HCT116 (cell line): ENCODE data around the gene NPHS1. TPM values are rescaled to one million over a fixed set of nuclear protein-coding genes. Genes with fewer than 3 reads are reported as not detected.

Experiments
- ATAC-seq: fragments of 200-7000 bp; cut with Tn5 transposase; 2 replicates; pipeline ENCODE4 v1.9.1; 2020; ENCODE audit warnings: mild to moderate bottlenecking, moderate library complexity
- BruUV-seq: library from RNA; stranded (reverse); fragments of 400-500 nt; replicated peaks from 2 replicates; lab custom pipeline; 2021; lab: Mats Ljungman, UMichigan
- CTCF ChIA-PET: fragments of 300-600 bp; sonication (Branson Sonifier 250); formaldehyde crosslinking; loops from one replicate; lab custom pipeline; 2021; ENCODE audit warnings: antibody characterized with exemption; lab: Charles Lee
- POLR2A ChIA-PET: fragments of 300-600, 350-600 bp; sonication (Branson Sonifier 250); formaldehyde crosslinking; loops from one replicate; lab custom pipeline; 2021; ENCODE audit warnings: antibody characterized with exemption; lab: Charles Lee
- RAD21 ChIA-PET, 2 experiments: fragments of 300-600 bp; sonication (Branson Sonifier 250); formaldehyde crosslinking; loops; one replicate each; lab custom pipeline; 2023; ENCODE audit warnings: low total read pairs in 2 of 2; ENCODE audit not compliant: uncharacterized antibody in 2 of 2, unreplicated experiment in 2 of 2, low non-redundant PET in 1 of 2; lab: Charles Lee
- DNase-seq: peaks from one replicate; pipeline ENCODE4 v3.0.0-alpha.2; 2010; ENCODE audit warnings: low read depth, low spot score
- H2AFZ ChIP-seq: fragments of 200-600 bp; shearing (Covaris generic), sonication (generic); 2 replicates; pipeline ENCODE4 v1.6.1; 2017; ENCODE audit warnings: low read depth, mixed run types, mixed read lengths, antibody characterized with exemption, low read length; ENCODE audit not compliant: poor library complexity, severe bottlenecking
- H3K27ac ChIP-seq: 2 replicates; pipeline ENCODE4 v1.5.1; 2012; ENCODE audit warnings: low read depth, low read length
- H3K27me3 ChIP-seq: fragments of 200-600 bp; sonication (generic); 2 replicates; pipeline ENCODE4 v1.6.1; 2016; ENCODE audit warnings: mixed run types, low read length, mixed read lengths; ENCODE audit not compliant: insufficient read depth
- H3K36me3 ChIP-seq, 2 experiments: fragments of 200-500 bp in 1 of 2; fragments of 200-600 bp in 1 of 2; sonication (Bioruptor generic) in 1 of 2; sonication (generic) in 1 of 2; 2 replicates each; pipeline versions ENCODE4 v1.5.1 to v1.6.1; 2014 to 2016; ENCODE audit warnings: low read length in 2 of 2, inconsistent platforms in 1 of 2, mixed read lengths in 1 of 2, mixed run types in 1 of 2; ENCODE audit not compliant: insufficient read depth in 2 of 2, control insufficient read depth in 1 of 2
- H3K4me1 ChIP-seq, 2 experiments: fragments of 200-600 bp in 1 of 2; sonication (generic) in 1 of 2; 2 replicates each; pipeline versions ENCODE4 v1.5.1 to v1.6.1; 2012 to 2017; ENCODE audit warnings: low read length in 2 of 2, inconsistent platforms in 1 of 2, mild to moderate bottlenecking in 1 of 2, mixed read lengths in 1 of 2, mixed run types in 1 of 2, moderate library complexity in 1 of 2; ENCODE audit not compliant: insufficient read depth in 2 of 2, control insufficient read depth in 1 of 2
- H3K4me2 ChIP-seq: fragments of 200-600 bp; sonication (generic); 2 replicates; pipeline ENCODE4 v1.6.1; 2017; ENCODE audit warnings: mixed run types, low read length, mixed read lengths
- H3K4me3 ChIP-seq, 2 experiments: fragments of 200-600 bp in 1 of 2; sonication (generic) in 1 of 2; replicated peaks in 1 of 2; 2 replicates each; pipeline ENCODE4 v1.5.1; 2011 to 2016; ENCODE audit warnings: low read length in 2 of 2, control low read depth in 1 of 2, low read depth in 1 of 2, mild to moderate bottlenecking in 1 of 2, mixed read lengths in 1 of 2, mixed run types in 1 of 2
- H3K79me2 ChIP-seq: fragments of 200-600 bp; sonication (generic); 2 replicates; pipeline ENCODE4 v1.6.1; 2017; ENCODE audit warnings: mild to moderate bottlenecking, mixed run types, low read length, moderate library complexity, mixed read lengths; ENCODE audit not compliant: insufficient read depth
- H3K9ac ChIP-seq: fragments of 200-600 bp; sonication (generic); 2 replicates; pipeline ENCODE4 v1.6.1; 2016; ENCODE audit warnings: low read length, mixed read lengths
- H3K9me2 ChIP-seq: fragments of 200-600 bp; sonication (generic), shearing (Covaris generic); 2 replicates; pipeline ENCODE4 v1.6.1; 2017; ENCODE audit warnings: mixed run types, mild to moderate bottlenecking, moderate library complexity; ENCODE audit not compliant: insufficient read depth
- H3K9me3 ChIP-seq, 2 experiments: fragments of 200-500 bp in 1 of 2; fragments of 200-600 bp in 1 of 2; sonication (Bioruptor generic) in 1 of 2; sonication (generic) in 1 of 2; 2 replicates each; pipeline ENCODE4 v1.6.1; 2014 to 2017; ENCODE audit warnings: low read length in 2 of 2, mixed read lengths in 2 of 2, inconsistent platforms in 1 of 2, low read depth in 1 of 2, mild to moderate bottlenecking in 1 of 2, mixed run types in 1 of 2, moderate library complexity in 1 of 2; ENCODE audit not compliant: control insufficient read depth in 1 of 2, insufficient read depth in 1 of 2
- H4K20me1 ChIP-seq: fragments of 200-600 bp; sonication (generic), shearing (Covaris generic); 2 replicates; pipeline ENCODE4 v1.6.1; 2017; ENCODE audit warnings: mixed run types, mild to moderate bottlenecking, moderate library complexity; ENCODE audit not compliant: insufficient read depth
- CBX3 ChIP-seq: IDR thresholded peaks from 2 replicates; pipeline ENCODE4 v1.6.1; 2012; ENCODE audit warnings: low read depth
- CEBPB ChIP-seq: IDR thresholded peaks from 2 replicates; pipeline ENCODE4 v1.6.1; 2012; ENCODE audit warnings: low read depth
- CTCF ChIP-seq, 3 experiments: fragments of 200-600 bp in 1 of 3; sonication (generic) in 1 of 3; IDR thresholded peaks in 2 of 3; conservative IDR thresholded peaks in 1 of 3; 2 replicates each; pipeline ENCODE4 v1.5.1; 2012 to 2017; ENCODE audit warnings: low read depth in 2 of 3, low read length in 2 of 3, antibody characterized with exemption in 1 of 3, borderline replicate concordance in 1 of 3, control low read depth in 1 of 3, mild to moderate bottlenecking in 1 of 3, mixed read lengths in 1 of 3, mixed run types in 1 of 3, moderate library complexity in 1 of 3; ENCODE audit not compliant: insufficient read depth in 1 of 3
- EGR1 ChIP-seq: IDR thresholded peaks from 2 replicates; pipeline ENCODE4 v1.6.1; 2012; ENCODE audit warnings: low read depth
- ELF1 ChIP-seq: IDR thresholded peaks from 2 replicates; pipeline ENCODE4 v1.6.1; 2012; ENCODE audit warnings: low read depth, borderline replicate concordance
- EZH2 ChIP-seq: fragments of 200-600 bp; sonication (generic); IDR thresholded peaks from 2 replicates; pipeline ENCODE4 v1.6.1; 2017; ENCODE audit warnings: antibody characterized with exemption, mixed run types
- FOSL1 ChIP-seq: IDR thresholded peaks from 2 replicates; pipeline ENCODE4 v1.6.1; 2012; ENCODE audit warnings: low read depth
- POLR2A ChIP-seq: IDR thresholded peaks from 2 replicates; pipeline ENCODE4 v1.7.0; 2011; ENCODE audit warnings: borderline replicate concordance; ENCODE audit not compliant: insufficient read depth, insufficient read length; ENCODE audit errors: extremely low read depth
- POLR2AphosphoS5 ChIP-seq: IDR thresholded peaks from 2 replicates; pipeline ENCODE4 v1.6.1; 2011; ENCODE audit warnings: mild to moderate bottlenecking, low read depth, low read length, moderate library complexity
- SIN3A ChIP-seq: IDR thresholded peaks from 2 replicates; pipeline ENCODE4 v1.6.1; 2012; ENCODE audit warnings: low read depth
- SRF ChIP-seq: IDR thresholded peaks from 2 replicates; pipeline ENCODE4 v1.6.1; 2012; ENCODE audit warnings: low read depth
- intact Hi-C: fragments of 100-400 bp; cut with micrococcal nuclease; formaldehyde crosslinking; loops from 2 replicates; pipeline ENCODE4 v1.10.0; 2022
- total RNA-seq: library from RNA; stranded (reverse); gene quantifications from one replicate; pipeline ENCODE4 v1.2.1, GENCODE V29; 2021; ENCODE audit not compliant: unreplicated experiment

The NPHS1 gene
- total RNA-seq, 1 experiment from 2014 or later = 0.57 TPM

- no peak overlapping the region for H3K4me2 ChIP-seq
Observed at GRCh38 chr19:35862528-35862927, 10.2 kb upstream of the NPHS1 start.

More at GRCh38 chr19:35862528-35862927, 10.2 kb upstream of the NPHS1 start:
- intact Hi-C loops = no loop called here
- no TSS peak for BruUV-seq
- no peaks in the 10 kb centered on the region for H3K9me3 ChIP-seq
- H4K20me1 ChIP-seq = no peaks in the 10 kb centered on the region
- no peak overlapping the region for H3K4me3 ChIP-seq
- H3K9me2 ChIP-seq = no peaks in the 10 kb centered on the region
- ATAC-seq = no peak
- H3K79me2 ChIP-seq = no peaks in the 10 kb centered on the region
- TF ChIP-seq CEBPB = no peak
- no peak for TF ChIP-seq SIN3A
- no peak for TF ChIP-seq EZH2
- no peak for TF ChIP-seq CTCF (IDR thresholded peaks at IDR 0.05 in 2 of 3, conservative IDR thresholded peaks at IDR 0.05 in 1 of 3; ENCODE audit: borderline replicate concordance in 1 of 3, insufficient read depth in 1 of 3, low read depth in 2 of 3, low read length in 2 of 3)
- TF ChIP-seq ELF1 = no peak
- no peak for TF ChIP-seq POLR2A
- no peak for TF ChIP-seq POLR2AphosphoS5
- TF ChIP-seq FOSL1 = no peak
- no peak for TF ChIP-seq SRF
- TF ChIP-seq CBX3 = no peak
- no peak for TF ChIP-seq EGR1
- ChIA-PET POLR2A (no interaction called here), CTCF (no interaction called here), RAD21 (no interaction called here)
- no peaks in the 10 kb centered on the region for H3K27me3 ChIP-seq
- H3K4me1 ChIP-seq = peaks cover 2 to 13% of the 10 kb centered on the region in 2 experiments; a peak in 3 of 4 replicates
- no peak overlapping the region for H3K27ac ChIP-seq
- H3K9ac ChIP-seq = no peak overlapping the region
- no peaks in the 10 kb centered on the region for H3K36me3 ChIP-seq
- no peak overlapping the region for H2AFZ ChIP-seq
- DNase-seq = no peak
